ENCODE results near the gene BST1.

BST1 gene

DNA sequence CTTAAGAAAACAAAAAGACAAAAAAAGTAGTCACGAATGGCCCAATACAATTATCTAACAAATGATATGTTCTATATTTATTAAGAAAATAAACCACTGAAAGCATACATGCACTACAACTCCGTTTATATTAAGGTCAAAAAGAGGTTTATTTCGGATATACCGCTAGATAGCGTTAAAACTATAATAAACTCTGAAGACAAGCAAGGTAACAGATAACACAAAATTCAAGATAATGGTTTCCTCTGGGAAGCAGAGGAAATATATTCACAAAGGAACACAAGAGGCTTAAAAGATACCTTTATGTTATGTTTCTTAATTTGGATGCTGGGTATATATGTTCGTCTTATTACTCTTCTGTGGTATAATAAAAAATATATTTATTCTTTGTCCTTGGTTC is 26.0 kb upstream of the BST1 start:
- DNase-seq = no peak

DNA sequence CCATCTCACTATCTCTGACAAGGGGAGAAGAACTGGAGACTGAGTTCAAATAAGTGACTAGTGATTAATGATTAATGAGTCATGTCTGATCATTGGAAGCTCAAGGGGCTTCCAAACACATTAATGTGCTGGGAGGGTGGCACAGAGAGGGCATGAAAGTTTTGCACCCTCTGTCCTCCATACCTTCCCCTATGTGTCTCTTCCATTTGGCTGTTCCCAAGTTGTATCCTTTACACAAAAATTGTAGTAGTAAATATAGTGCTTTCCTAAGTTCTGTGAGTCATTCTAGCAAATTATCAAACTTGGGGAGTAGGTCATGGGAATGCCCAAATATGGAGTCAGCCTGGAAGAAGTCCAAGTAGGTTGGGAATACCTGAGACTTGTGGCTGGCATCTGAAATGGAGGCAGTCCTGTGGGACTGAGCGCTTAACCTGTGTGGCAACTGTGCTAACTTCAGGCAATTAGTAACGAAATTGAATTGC is 25.3 kb upstream of the BST1 start:
- no peak for DNase-seq

DNA sequence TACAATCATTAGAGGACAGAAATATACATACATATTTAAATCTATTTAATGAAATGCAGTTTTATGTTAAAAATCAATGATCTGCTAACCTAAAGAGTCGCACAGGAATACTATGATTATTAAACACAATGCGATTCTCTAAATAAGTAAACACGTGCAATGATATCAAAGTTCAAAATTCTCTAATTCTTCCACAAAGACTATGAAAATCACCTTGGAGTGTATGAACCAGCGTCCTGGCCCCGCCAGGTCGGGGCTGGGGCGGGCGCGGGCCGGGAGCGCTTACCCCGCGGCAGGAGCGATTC is 21.8 kb upstream of the BST1 start:
- no peak for DNase-seq

DNA sequence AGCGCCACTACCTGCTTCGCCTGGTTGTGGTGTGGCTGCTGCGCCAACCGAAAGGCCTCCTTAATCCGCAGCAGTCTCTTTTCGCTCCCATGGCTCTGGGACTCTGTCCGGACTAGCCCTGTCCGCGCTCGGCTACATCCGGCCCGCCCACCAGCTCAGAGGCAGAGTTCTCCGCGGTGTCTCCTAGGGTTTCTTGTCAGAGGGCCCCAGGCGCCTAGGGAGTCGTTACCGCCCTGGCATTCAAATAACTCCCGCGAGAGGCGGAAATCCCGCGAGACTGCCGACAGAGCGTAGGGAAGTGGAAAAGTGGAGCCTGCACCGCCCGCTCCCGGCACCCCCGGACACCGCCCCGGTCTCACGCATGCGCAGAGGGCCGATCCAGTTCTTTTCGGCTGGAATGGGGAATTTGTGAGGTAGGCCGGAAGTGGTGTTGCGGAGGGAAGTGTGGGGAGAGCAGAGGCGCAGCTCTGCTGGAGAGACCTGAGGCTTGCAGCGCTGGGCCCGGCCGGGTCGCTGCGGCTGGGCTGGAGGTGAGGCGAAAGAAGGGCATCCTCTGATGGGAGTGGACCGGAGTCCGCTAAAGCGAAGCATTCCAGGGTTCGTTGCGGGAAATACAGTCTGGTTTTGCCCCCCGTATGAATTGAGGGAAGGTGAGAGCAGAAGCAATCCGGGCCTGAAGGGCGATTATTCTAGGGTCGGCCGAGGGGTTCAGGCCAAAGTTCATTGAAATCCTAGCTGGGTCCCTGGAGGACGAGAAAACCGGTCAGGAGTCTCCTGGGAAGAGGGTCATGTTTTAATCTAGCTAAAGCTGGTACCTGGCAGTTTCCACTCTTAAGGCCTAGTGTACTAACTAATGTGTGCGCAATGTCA is 21.3 kb upstream of the BST1 start, which contains the start of gene FAM200B:
Gene FAM200B (plus strand): TSS at position 456 of the 870 bp plus-strand sequence. CDS start 5,151 bp downstream, outside the sequence.
- peak; percentile 99 for DNase-seq

DNA sequence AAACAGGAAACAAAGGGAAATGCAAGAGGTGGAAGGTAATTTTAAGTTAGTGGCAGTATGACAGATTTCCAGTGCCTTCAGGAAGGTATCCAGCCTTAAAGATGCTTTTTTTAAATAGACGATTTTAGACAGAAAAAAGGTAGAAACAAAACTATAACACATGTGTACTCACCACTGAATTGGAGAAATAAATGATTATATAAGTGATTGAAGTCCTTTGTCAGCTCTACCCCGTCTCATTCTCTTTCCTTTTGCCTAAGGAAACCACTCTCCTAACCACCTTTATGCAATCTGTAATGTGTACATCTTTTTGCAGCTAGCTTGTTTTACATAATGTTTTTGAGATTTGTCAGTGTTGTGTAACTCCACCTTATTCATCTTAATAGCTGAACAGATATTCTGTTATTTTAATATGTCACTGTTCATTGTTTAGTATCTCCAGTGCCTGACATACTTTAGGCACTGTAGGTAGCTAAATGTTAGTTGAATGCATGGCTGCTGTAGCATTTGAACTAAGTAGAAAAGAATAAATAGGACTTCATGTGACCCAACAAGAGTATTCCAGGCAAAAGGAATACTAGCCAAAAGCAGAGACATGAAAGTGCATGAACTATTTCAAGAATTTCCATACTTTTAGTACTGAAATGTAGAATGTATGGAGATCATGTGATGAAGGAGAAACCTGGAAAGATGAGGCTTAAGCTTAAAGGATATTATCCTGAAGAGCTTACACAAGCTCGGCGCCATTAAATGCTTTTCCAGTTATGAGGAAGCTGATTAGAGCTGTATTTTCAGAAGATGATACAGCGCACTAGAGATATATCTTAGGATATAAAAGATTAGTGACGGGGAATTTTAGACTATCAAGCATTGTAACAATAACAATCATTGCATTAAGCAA is 20.4 kb upstream of the BST1 start:
- peak; percentile 50 for DNase-seq

DNA sequence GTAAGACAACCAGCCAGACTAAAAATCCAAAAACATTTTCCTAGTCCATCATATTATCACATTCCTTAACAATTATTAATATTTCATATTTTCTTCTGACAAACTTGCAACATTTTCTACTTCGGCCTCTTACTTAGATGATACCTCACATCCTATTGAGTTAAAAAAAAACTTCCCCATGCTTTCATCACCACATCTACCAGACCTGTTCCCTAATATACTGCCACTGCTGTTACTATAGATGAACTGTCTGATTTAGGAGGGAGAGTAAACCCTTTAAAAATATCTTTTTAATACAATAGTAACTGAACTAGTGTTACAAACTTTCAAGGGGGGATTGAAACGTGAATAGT is 19.7 kb upstream of the BST1 start:
- DNase-seq = peak; percentile 35

DNA sequence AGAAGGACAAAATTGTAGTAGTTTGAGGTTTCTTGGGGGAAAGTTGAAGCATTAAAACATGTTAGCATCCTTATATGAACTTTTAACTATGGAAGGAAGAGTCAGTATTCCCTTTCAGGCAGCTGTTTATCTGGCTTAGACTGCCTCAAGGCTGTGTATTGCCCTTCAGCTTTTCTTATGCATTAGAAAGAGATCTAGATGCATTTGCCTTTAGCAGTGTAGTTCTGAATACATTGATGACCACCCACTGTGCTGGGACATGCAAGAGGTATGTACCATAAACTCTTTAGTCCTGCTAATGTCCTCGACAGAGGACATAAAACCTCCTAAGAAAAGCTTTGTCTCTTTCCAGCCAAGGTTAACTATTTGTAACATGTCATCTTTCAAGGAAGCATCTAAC is 18.4 kb upstream of the BST1 start:
- no peak for DNase-seq

DNA sequence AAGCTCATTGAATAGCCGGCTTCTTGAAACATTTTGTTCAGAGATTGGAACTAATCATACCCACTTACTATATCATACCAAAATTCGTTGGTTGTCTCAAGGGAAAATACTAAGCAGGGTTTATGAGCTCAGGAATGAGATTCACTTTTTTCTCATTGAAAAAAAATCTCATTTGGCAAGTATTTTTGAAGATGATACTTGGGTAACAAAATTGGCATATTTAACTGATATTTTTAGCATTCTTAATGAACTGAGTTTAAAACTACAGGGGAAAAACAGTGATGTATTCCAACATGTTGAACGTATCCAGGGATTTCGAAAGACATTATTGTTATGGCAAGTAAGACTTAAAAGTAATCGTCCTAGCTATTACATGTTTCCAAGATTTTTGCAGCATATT is 14.8 kb upstream of the BST1 start:
- DNase-seq = no peak

DNA sequence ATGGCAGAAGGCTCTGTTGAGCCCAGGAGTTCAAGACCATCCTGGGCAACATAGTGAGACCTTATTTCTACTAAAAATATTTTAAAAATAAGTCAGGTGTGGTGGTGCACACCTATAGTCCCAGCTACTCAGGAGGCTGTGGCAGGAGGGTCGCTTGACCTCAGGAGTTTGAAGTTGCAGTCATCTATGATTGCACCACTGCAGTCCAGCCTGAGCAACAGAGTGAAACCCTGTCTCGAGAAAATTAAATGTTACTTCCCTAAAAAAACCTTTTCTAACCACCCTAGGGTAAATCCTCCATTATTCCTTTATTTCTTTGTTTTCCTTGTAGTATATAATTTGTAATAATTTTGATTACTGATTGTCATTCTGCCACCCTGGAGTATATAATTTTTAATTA is 13.3 kb upstream of the BST1 start:
- DNase-seq = peak; percentile 60

DNA sequence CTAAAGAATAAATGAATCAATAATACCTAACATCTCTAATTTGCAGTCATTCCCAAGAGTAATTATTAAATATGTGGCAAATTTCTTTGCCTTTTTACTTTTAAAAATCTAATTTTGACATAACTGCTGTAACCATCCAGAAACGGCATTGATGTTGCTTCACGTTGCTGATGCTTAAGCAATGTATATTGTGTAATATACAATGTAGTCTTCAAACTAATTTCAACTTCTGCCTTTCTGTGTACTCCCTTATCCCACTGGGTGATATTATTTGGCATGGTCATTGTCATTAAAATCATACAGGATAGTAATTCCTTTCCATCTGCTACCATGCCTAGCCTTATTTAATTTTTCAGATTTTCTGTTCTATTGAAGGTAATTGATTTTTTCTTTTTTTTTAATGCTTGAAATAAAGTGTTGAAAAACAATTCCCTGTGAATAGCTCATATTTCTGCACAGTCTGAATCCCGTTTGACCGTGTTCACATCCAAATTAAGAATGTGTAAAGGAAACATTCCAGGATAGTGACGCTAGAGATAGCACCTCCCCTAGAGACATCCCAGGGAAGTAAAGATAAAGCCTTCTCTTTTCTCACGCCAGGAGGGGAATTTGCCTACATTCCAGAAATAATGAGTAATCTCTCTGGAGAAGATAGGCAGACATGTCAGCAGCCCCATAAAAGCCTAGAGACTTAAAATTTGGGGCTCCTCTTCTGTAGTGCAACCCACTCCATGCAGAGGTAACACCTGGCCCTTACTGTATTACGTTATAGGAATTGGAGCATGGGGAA is 12.7 kb upstream of the BST1 start:
- peak; percentile 65 for DNase-seq

DNA sequence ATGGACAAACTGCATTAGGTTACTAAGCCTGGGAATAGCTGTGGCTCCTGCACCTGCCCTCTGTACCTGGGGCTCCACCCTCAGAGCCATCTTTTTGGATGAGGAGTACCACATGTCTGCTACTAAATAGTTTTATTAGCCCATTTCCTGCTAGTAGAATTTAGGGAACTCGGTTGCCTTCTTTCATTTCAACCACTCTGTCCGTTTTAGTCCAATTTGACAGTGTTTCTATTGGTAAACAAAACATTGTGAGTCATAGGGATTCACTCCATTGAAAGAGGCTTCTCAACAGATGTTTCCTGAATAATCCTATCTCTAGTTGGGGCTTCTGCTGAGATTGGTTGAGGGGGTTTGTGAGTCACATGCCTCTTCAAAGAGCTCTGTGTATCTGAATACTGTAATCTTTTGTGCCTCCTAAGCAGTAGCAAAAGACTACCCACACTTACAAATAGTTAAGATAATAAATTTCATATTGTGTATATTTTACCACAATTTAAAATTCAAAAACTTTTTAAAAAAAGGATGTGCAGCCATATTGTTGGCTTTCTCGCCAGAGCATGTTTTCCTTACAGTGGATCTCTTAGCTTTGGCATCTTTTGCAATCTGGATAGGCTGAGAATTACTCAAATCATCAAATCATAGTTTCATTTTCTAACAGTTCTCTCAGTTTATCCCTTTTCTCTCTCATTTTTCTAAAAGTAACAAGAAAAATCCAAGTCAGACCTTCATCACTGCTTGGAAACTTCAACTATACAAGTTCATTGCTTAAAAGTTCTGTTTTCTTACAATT is 11.3 kb upstream of the BST1 start:
- DNase-seq = peak; percentile 32

DNA sequence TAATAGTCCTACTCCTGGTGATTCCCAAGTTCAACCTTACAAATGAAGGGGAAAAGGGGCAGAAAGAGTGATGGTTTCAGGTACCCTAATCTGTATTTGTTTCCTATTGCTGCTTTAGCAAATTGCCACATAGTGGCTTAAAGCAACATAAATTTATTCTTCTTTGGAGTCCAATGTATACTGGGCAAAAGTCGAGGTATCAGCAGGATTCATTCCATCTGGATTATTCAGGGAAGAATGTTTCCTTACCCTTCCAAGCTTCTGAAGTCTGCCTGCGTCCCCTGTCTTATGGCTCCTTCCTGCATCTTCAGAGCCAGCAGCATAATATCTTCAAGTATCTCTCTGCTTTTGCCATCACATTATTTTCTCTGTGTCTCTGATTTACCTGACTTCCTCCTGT is 10.3 kb upstream of the BST1 start:
- no peak for DNase-seq

DNA sequence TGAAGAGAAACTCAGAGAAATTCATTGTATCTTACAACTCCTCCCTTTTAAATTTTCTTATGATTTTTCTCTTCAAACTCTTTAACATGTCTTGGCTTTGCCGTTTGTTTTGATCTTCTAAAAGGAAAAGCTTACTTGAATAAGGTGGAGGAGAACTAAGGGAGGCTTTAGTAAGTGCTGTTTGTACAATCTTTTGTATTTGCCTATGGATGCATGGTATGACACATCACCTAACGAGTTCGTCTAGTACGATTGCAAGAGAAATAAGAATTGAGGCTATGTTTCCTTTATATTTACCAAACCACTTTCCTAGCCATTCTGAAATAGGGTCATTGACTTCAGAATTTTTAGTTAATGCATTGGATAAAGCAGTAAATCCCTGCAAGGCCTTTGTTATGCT is 8.4 kb upstream of the BST1 start:
- no peak for DNase-seq

DNA sequence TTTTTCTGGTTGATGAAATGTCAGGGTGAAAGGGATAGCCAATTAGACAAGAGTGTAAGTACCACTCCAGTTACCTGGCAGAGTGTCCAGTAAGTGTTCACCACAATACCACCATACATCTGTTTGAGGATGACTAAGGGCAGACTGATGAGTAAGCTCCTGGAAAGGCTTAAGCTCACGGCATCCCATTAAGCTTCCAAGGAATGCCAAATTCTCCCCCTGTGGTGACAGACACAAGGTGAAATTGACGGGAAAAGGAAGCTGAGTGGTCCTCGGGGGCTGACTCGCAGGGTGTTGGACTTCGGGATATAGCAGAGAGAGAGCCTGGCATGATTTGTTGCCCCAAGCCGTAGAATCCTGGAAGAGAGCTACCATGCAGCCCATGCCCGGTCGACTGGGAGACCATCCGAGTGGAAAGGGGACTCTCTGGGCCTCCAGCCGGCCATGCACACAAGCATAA is 7.6 kb upstream of the BST1 start:
- DNase-seq = no peak

DNA sequence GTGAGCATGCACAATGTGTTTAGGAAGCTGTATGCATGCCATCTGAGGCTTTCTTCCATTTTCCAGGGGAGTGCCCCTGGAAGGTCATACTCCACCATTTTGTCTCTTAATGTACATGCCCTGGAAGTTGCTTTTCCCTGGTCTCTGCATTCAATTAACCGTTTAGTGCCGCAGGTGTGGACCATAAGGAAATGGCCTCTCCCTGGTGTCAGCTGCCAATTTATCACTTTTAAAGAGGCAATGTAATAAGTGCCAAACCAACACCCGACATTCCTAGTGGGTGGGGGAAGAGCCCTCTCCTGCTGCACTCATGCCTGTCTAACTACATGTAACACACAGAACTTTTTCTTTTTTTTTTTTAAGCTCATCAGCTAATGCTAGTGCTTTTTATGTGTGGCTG is 7.1 kb upstream of the BST1 start:
- no peak for DNase-seq

DNA sequence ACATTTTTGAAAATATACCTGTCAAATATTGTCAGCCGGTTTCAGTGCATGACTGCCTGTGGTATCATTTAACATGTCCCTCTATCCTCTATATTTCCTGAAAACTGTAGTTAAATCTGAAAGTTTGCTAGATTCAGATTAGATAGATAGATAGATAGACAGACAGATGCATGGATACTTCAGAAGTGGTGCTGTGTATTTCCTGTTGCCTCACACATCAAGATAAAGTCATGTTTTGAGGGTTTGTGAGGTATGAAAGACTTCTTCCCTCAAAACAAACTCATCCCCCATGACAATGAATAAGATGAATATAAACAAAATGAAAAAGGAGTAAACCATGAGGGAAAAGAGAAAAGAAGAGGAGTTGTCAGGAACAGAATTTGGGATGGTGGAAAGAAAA is 6.0 kb upstream of the BST1 start:
- DNase-seq = peak; percentile 40

DNA sequence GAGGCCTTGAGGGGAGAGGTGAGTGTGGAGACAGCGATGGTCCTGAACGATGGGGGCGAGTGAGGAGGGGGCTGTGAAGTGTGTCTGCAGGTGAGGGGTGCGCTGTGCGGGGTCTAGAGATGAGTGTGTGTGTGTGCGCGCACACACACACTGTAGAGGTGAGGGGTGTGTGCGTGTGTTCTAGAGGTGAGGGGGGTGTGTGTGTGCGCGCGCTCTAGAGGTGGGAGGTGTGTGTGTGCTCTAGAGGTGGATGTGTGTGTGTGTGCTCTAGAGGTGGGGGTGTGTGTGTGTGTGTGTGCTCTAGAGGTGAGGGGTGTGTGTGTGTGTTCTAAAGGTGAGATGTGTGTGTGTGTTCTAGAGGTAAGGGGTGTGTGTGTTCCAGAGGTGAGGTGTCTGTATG is 574 bp downstream of the BST1 start:
- no peak for DNase-seq

DNA sequence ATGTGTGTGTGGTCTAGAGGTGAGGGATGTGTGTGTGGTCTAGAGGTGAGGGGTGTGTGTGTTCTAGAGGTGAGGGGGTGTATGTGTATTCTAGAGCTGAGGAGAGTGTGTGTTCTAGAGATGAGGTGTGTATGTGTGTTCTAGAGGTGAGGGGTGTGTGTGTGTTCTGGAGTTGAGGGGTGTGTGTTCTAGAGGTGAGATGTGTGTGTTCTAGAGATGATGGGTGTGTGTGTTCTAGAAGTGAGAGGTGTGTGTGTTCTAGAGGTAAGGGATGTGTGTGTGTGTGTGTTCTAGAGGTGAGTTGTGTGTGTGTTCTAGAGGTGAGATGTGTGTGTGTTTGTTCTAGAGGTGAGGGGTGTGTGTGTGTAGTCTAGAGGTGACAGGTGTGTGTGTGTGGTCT is 1.3 kb downstream of the BST1 start:
- DNase-seq = no peak

DNA sequence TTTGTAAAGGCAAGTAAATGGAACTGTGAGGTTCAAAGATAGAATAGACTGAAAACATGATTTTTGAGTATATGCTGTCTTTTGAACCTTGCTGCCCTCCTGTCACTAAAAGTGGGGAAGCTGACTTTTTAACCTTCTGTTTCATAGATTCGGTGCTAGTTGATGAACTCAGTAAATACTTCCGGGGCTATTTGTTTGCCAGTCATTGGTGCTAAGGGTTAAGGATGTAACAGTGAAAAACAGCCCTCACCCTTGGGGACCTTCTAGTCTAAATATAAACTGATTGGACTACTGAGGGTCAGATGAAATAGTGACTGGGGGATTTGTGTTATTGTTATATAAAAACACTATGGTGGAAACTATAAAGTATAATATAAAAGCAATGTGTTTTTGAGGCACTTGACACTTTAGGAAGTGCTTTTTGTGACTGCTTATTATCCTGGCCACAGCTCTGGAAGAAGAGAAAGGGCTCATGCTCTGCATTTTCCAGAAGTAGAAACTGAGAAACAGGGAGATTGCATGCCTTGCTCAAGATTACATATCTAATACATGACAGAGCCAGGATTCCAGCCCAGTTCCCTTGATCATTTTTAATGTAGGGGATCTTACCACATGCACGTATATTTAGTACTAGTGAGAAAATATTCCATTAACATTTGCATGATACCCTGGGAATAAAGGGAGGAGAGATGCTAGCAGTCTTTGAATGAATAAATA is 3.9 kb downstream of the BST1 start:
- no peak for DNase-seq

DNA sequence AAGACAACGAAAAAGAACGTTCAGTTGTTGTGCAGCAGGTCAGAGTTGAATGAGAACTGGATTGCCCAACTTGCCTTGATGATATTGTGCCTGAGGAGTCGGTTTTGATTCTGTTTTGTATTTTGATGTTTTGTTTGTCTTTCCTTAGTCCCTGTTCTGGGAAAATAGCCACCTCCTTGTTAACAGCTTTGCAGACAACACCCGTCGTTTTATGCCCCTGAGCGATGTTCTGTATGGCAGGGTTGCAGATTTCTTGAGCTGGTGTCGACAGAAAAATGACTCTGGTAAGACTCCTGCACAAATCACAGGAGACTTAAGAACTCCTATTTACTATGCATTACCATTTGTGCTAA is 4.5 kb downstream of the BST1 start:
- no peak for DNase-seq

DNA sequence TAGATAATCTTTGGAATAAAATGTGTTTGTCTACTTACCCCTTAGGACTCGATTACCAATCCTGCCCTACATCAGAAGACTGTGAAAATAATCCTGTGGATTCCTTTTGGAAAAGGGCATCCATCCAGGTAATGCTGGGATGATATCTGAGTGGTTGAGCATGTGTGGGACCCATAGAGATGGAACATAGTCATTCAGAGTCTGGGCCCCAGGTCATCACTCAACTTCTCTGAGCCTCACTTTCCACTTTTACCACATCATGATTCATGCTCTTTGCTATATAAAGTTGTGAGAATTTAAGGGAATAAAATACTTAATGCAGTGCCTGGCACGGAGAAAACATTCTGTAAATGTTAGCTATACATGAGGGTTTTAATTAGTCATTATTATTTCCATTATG is 8.9 kb downstream of the BST1 start:
- DNase-seq = no peak

DNA sequence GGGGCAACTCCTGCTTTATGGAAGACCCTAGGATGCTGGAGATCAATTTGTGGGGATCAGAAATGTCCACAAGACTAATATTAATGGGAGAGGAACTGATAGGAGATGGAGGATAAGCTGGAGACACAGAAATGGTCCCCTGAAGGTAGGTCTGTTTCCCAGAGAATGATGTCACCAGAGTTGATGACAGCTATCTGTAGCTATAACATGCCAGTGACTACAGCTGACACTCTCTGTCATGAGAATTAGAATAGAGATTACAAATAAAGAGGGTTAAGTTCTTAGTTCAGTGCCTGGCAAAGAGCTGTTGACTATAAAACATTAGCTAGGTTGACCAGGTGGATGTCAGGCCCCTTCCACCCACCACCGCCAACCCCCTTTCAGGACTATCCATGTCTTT is 9.3 kb downstream of the BST1 start:
- no peak for DNase-seq

All from hematopoietic multipotent progenitor cell treated with erythropoietin and hydrocortisone succinate and interleukin-3 and kit ligand, for 4 days (in vitro differentiated cells).